HG02884 (cell line): ENCODE measurements around the gene EHD2.
"Not testable (repeated sequence)": the region's sequence is repeated elsewhere in the genome, so short reads cannot be mapped to it uniquely, and the experiment has no call there.

Experiments used
- ATAC-seq: cut with Tn5 transposase; IDR thresholded peaks from one replicate; pipeline ENCODE4 v1.9.1; 2021; ENCODE audit warnings: mild to moderate bottlenecking, moderate library complexity; ENCODE audit not compliant: unreplicated experiment

EHD2 gene

DNA sequence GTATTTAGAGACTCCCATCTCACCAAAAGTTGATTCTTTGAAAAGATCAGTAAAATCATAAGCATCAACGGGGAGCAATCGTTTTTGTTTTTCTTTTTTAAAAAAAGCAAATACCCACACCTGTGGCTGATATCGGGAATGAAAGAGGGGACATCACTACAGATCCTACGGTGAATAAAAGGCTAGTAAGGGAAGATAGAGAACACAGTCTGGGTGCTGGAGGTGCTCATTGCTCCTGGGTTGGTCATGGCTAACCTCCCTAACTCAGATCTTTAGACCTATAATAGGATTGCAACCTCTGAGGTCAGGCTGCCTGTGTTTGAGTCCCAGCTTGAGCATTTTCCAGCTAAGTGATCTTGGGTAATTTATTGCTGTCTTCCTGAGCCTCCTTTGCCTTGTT lies 1.1 kb downstream of the EHD2 start:
- ATAC-seq, result no peak

DNA sequence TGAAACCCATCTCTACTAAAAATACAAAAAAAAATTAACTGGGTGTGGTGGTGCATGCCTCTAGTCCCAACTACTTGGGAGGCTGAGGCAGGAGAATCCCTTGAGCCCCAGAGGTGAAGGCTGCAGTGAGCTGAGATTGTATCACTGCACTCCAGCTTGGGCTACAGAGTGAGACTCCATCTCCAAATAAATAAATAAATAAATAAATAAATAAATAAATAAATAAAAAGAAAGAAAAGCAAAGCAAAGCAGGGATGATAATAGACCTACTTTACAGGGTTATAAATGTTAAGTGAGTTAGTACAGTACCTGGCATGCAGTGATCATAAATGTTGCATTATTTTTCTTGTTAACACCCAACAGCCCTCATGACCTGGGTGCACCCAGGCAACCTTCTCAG lies 1.6 kb downstream of the EHD2 start:
- ATAC-seq, result not testable (repeated sequence)

DNA sequence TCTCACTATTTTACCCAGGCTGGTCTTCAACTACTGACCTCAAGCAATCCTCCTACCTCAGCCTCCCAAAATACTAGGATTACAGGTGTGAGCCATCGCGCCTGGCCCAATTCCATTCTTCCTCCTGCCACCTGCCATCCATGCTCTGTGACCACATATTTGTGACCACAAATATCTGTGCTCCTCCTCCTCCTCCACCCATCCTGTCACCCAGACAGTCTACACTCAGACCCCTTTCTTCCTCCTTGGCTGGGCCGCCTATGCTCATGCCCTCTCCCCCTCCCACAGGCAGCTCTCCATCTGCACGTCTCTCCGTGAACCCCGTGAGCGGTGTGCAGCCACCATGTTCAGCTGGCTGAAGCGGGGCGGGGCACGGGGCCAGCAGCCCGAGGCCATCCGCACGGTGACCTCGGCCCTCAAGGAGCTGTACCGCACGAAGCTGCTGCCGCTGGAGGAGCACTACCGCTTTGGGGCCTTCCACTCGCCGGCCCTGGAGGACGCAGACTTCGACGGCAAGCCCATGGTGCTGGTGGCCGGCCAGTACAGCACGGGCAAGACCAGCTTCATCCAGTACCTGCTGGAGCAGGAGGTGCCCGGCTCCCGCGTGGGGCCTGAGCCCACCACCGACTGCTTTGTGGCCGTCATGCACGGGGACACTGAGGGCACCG lies 3.2 kb downstream of the EHD2 start:
- no peak for ATAC-seq

DNA sequence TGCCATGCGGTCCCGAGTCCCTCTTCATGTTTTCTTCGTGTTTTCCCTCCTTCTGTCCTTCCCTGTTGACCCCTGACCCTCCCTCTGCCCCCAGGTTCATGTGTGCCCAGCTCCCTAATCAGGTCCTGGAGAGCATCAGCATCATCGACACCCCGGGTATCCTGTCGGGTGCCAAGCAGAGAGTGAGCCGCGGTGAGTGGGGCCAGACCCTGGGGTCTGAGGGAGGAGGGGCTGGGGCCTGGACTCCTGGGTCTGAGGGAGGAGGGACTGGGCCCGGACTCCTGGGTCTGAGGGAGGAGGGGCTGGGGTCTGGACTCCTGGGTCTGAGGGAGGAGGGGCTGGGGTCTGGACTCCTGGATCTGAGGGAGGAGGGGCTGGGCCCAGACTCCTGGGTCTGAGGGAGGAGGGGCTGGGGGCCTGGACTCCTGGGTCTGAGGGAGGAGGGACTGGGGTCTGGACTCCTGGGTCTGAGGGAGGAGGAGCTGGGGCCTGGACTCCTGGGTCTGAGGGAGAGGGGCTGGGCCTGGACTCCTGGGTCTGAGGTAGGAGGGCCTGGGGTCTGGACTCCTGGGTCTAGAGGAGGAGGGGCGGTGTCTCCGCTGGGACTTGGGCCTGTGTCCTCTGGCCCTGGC lies 5.3 kb downstream of the EHD2 start:
- ATAC-seq, result not testable (repeated sequence)

DNA sequence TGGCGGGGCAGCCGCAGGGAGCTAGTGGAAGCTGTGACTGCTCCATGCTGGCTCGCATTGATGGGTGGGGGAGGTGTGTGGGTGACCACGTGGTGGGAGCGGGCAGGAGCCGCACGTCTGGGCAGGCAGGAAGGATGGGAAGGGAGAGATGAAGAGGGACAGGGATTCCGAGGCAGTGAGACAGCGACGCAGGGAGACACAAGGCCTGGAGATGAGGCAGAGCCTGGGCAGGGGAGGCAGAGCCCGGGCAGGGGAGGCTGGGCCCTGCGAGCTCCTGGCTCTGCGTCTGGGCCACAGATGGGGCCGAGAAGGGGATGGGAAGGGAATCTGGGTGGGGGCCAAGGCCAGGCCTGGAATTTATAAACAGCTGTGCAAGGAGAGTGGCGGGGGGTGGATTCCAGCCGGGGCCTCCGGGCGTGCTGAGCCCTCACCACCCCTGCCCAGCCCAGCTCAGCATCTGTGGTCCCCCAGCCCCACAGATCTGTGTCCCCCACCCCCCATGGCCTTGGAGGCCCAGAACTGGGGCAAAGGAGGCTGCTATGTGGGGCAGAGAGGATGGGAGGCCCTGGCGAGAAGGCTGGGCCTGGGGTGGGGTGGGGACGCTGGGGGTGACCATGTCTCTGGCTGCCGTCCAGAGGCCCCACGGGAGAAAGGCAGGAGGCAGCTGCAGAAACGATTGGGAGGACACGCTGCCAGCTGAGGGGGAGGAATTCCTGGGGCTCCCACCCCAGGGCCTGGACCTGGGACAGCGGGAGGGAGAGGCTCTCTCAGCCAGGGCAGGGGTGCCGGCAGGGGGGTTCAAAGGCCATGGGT lies 6.0 kb downstream of the EHD2 start:
- ATAC-seq, result no peak

DNA sequence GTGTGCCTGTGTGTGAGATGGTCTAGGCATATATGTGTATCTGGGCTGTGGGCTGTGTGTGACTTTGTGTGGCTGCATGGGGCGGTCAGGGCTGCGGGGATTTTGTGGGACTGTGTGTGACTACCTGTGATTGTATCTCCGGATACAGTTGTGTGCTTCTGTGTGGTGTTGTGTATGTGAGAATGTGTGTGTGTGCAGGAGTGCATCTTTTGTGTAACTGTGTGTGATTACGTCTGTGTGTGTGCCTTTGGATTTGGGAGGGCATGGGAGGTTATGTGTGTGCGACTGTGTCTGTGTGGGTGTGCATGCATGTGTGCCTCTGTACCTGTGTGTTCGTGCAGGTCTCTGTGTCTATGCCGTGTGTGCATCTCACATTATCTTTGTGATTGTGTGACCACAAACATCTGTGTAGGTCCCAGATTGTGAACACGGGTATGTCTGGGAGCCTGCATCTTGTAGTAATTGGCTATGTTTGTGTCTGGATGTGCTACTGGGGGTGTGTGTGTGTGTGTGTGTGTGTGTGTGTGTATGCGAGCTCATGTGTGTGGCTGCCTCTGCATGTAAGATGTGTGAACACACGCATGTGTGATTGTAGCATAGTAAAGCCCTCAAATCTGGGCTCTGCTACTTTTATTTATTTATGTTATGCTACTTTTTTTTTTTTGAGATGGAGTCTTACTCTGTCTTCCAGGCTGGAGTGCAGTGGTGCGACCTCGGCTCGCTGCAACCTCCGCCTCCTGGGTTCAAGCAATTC lies 7.6 kb downstream of the EHD2 start:
- no peak for ATAC-seq

DNA sequence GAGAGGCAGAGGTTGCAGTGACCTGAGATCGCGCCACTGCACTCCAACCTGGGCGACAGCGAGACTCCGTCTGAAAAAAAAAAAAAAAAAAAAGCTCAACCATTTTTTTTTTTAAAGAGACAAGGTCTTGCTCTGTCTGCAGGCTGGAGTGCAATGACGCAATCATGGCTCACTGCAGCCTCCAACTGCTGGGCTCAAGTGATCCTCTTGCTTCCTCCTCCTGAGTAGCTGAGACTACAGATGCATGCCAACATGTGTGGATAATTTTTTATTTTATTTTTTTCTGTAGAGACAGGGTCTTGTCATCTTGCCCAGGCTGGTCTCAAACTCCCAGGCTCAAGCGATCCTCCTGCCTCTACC lies 10.3 kb downstream of the EHD2 start:
- ATAC-seq, result no peak

DNA sequence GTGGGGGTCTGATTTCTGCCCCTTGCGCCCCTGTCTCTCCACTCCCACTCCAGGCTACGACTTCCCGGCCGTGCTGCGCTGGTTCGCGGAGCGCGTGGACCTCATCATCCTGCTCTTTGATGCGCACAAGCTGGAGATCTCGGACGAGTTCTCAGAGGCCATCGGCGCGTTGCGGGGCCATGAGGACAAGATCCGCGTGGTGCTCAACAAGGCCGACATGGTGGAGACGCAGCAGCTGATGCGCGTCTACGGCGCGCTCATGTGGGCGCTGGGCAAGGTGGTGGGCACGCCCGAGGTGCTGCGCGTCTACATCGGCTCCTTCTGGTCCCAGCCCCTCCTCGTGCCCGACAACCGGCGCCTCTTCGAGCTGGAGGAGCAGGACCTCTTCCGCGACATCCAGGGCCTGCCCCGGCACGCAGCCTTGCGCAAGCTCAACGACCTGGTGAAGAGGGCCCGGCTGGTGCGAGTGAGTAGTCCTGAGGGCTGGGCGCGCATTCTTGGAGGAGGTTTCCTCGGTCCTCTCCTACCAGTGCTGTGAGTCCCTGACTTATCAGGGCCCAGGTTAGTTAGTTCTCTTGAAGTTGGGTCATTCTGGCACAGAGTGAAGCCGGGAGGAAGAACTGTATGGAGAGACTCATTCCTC lies 12.7 kb downstream of the EHD2 start:
- ATAC-seq, result no peak

DNA sequence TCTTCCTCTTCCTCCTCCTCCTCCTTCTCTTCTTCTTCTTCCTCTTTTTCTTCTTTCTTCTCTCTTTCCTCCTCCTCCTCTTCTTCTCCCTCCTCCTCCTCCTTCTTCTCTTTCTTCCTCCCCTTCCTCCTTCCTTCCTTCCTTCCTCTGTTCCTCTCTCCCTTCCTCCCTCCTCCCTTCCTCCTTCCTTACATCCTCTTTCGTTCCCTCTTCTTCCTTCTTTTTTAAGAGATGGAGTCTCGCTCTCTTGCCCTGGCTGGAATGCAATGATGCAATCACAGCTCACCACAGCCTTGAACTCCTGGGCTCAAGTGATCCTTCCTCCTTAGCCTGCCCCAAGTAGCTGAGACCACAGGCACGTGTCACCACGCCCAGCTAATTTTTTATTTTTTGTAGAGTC lies 13.2 kb downstream of the EHD2 start:
- ATAC-seq, result no peak

DNA sequence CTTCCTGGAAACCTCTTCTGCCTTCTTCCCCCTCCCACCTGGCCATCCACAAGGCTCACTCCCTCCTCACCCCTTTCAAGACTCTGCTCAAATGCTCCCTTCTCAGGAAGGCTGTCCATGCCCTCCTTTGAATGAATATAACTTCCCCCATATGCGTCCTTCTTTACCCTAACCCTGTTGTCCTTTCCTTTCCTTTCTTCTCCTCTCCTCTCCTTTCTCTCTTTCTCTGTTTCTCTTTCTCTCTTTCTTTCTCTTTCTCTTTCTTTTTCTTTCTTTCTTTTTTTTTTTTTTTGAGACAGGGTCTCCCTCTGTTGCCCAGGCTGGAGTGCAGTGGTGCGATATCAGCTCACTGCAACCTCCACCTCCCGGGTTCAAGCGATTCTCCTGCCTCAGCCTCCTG lies 15.1 kb downstream of the EHD2 start:
- ATAC-seq, result not testable (repeated sequence)

DNA sequence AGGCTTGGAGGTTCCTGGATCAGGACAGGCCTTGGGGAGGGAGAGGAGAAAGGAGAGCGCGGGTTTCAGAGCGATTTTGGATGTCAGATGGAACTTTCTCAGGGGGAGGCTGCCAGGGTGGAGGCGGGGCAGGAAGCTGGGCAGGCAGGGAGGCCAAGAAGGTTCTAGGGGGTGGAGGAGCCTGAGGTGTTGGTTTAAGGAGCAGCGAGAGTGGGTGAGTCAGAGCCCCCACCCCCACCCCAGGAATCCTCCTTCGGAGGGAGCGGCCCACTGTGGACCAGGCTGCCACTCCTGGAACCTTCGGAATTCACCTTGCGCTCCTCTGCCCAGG lies 16.2 kb downstream of the EHD2 start:
- no peak for ATAC-seq

DNA sequence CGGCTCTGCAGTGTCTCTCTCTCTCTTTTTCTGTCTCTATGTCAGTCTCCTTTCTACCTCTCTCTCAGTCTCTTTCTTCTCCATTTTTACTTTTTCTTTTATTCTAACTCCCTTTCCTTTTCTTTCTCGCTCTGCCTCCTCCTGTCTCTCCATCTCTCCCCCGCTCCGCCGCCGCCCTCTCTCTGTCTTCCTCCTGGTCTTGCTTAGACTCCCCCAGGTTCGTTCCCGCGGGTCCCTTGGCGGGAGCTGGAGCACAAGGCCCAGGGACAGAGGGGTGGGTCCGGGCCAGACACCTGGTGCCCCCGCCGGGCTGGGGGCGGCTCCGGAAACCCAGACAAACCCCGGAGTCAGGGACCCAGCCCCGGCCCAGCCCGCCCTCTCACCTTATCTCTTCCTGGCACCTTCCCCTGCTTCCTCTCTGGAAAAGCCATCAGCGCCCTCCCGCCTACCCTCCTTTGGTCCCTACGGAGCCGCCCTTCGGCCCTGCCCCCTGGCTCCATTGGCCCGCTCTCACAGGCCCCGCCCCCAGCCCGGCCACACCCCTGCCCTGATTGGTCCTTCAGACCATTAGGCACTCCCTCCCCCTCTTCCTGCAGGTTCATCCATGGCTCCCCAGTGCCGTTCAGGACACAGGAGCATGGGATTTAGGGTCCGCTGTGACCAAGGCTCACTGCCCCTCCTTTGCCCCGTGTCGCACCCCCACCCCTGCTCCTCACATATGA lies 16.7 kb downstream of the EHD2 start:
- no peak for ATAC-seq

DNA sequence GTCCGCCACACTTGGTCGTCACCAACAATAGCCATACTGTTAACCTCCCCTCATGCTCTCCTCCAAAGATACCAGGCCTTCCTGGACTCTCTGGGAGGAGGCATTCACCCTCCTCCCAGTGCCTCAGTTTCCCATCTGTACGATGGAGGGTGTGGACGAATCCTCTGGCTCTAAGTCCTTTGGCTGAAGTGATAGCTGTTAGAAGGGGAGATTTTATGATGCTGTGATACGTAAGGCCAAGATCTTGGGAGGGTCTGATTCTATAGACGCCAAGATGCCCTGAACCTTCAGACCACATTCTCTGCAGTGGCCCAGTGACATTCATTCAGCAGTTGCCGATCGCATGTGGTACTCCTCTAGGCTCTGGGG lies 17.3 kb downstream of the EHD2 start:
- no peak for ATAC-seq

DNA sequence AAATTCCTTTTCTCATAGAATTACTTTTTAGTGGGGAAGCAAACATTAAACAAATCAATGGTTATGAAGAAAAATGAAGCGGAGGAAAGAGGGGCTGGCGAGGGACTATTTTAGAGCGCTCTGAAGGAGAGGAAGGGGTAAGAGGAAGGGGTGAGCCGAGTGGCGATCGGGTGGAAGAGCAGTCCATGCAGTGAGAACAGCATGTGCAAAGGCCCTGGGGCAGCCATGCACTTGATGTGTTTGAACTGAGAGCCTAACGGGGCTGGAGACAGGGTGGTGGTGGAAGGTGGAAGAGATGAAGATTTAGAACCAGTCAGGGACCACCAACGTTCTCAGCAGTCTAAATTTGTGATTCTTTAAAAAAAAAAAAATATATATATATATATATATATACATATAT lies 17.7 kb downstream of the EHD2 start:
- no peak for ATAC-seq

DNA sequence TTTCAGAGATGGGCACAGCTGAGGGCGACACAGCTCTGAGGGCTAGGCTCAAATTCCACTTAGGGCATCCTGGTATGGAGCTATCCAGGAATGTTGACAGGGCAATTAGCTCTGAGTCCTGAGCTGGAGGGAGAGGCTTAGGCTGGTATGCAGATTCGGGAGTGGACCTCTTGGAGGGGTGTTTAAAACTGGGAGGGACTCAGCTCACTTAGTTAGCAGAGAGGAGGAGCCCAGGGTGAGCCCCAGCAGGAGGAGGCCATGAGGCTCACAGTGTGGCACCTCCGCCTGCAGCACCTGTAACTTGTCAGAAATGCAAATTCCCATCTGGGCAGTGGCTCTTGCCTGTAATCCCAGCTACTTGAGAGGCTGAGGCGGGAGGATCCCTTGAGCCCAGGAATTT lies 21.9 kb downstream of the EHD2 start:
- ATAC-seq, result no peak

DNA sequence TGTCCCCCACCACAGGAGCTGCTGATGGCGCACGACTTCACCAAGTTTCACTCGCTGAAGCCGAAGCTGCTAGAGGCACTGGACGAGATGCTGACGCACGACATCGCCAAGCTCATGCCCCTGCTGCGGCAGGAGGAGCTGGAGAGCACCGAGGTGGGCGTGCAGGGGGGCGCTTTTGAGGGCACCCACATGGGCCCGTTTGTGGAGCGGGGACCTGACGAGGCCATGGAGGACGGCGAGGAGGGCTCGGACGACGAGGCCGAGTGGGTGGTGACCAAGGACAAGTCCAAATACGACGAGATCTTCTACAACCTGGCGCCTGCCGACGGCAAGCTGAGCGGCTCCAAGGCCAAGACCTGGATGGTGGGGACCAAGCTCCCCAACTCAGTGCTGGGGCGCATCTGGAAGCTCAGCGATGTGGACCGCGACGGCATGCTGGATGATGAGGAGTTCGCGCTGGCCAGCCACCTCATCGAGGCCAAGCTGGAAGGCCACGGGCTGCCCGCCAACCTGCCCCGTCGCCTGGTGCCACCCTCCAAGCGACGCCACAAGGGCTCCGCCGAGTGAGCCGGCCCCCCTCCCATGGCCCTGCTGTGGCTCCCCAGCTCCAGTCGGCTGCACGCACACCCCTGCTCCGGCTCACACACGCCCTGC lies 27.8 kb downstream of the EHD2 start:
- ATAC-seq, result no peak

DNA sequence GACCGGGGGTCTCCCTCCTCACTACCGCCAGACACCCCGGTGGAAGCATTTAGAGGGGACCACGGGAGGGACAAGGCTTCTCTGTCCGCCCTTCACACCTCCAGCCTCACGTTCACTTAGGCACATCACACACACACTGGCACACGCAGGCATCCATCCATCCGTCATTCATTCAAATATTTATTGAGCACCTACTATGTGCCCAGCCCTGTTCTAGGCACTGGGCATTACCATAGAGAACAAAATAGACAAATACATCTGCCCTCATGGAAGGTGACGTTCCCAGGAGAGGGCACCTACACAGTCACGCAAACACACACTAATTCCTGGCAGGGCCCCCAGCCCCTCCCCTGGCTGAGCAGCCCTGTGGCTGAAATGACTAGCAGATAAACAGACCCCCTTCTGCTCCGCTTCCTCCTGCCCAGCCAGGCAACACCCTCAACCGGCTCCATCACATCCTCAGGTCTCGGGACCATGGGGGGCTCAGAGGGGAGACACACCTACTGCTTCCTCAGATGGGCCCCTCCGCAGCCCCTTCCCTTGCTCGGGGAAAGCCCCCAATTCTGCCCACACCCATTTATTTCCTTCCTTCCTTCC lies 28.4 kb downstream of the EHD2 start:
- no peak for ATAC-seq

DNA sequence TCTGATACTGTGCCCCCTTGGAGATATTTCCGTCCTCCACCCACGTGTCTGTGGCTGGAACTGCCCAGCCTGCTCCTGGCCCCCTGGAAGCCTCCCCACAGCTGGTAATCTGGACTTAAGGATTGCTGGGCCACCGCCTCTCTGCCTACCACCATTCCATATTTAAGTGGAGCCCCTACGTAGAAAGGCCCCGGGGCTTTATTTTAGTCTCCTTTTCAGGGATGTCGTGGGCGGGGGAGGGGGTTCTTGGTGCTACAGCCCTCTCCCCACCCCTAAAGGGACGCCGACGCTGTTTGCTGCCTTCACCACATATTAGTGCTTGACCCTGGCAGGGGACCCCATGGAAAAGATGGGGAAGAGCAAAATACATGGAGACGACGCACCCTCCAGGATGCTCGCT lies 29.4 kb downstream of the EHD2 start:
- no peak for ATAC-seq

DNA sequence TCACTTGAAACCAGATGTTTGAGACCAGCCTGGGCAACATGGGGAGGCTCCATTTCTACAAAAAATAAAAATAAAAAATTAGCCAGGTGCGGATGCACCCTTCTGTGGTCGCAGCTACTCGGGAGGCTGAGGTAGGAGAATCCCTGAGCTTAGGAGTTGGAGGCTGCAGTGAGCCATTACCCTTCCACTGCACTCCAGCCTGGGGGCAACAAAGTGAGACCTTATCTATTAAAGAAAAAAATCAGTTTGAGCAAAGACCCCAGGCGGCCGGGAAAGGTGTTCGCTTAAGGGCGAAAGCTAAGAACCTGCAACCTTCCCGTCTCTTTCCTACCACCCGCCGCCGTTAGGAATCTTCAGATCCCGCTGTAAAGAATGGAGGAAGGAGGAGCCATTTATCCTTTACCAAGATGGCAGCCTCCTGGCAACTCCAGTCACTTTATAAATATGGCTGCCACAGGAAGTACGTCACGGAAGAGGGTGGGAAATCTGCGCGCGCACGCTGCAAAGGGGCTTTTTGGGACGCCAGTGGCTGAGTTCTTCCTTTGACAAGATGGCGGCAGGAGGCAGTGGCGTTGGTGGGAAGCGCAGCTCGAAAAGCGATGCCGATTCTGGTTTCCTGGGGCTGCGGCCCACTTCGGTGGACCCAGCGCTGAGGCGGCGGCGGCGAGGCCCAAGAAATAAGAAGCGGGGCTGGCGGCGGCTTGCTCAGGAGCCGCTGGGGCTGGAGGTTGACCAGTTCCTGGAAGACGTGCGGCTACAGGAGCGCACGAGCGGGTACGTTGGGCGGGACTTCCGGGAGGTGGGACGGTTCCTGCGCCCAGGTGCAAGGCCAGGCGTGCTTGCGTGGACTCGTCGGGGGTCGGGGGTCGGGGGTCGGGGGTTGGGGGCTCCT lies 32.0 kb downstream of the EHD2 start, which contains the start of gene NOP53:
Gene NOP53 (plus strand): TSS at position 537 of the 892 bp plus-strand sequence. CDS start 14 bp downstream, at position 551.
- ATAC-seq, result no peak
